SK-N-MC (cell line): Measurements from ENCODE around the gene GTF2B.
"Not testable (repeated sequence)": the region's sequence is repeated elsewhere in the genome, so short reads cannot be mapped to it uniquely, and the experiment has no call there.

Source experiments
- DNase-seq: peaks from one replicate; pipeline ENCODE4 v3.0.0-alpha.2; 2011; ENCODE audit warnings: low read depth, low spot score
- H3K27ac ChIP-seq: fragments of 200-600 bp; sonication (generic); 2 replicates; pipeline ENCODE4 v1.5.1; 2016; ENCODE audit warnings: mixed run types
- H3K36me3 ChIP-seq: fragments of 200-600 bp; sonication (generic); 2 replicates; pipeline ENCODE4 v1.6.1; 2017; ENCODE audit warnings: antibody characterized with exemption, low read length, mixed read lengths; ENCODE audit not compliant: insufficient read depth
- H3K4me3 ChIP-seq: fragments of 200-600 bp; sonication (generic); 2 replicates; pipeline ENCODE4 v1.5.1; 2016
- H3K9ac ChIP-seq: fragments of 200-600 bp; sonication (generic); 2 replicates; pipeline ENCODE4 v1.8.0; 2017; ENCODE audit warnings: mixed run types, mixed read lengths; ENCODE audit not compliant: insufficient read length
- H3K9me3 ChIP-seq: fragments of 200-600 bp; sonication (generic); 2 replicates; pipeline ENCODE4 v1.6.1; 2017; ENCODE audit warnings: low read depth, mild to moderate bottlenecking, antibody characterized with exemption, low read length, moderate library complexity, mixed read lengths
- EZH2 ChIP-seq: fragments of 200-600 bp; sonication (generic); IDR thresholded peaks from one replicate; pipeline ENCODE4 v1.6.1; 2017; ENCODE audit warnings: antibody characterized with exemption
- FOXP2 ChIP-seq: optimal IDR thresholded peaks from 2 replicates; pipeline ENCODE3; 2011; ENCODE audit warnings: mild to moderate bottlenecking, moderate library complexity; ENCODE audit not compliant: insufficient read depth; ENCODE audit errors: extremely low read length, control extremely low read depth
- POLR2AphosphoS5 ChIP-seq: IDR thresholded peaks from 2 replicates; pipeline ENCODE4 v1.6.1; 2012; ENCODE audit warnings: mild to moderate bottlenecking, low read depth, low read length, borderline replicate concordance

GTF2B gene

GRCh38 chr1:88877382-88877825 lies 14.0 kb downstream of the GTF2B start:
- DNase-seq, result no peak
- peaks cover 22% of the 10 kb centered on the region for H3K36me3 ChIP-seq
- TF ChIP-seq POLR2AphosphoS5 (no peak), FOXP2 (no peak), EZH2 (no peak)
- peak overlapping the region; percentile 56; the same call in 1 of the 2 replicates for H3K27ac ChIP-seq
- no peaks in the 10 kb centered on the region for H3K9me3 ChIP-seq
- no peak overlapping the region for H3K4me3 ChIP-seq
- H3K9ac ChIP-seq, result no peak overlapping the region

GRCh38 chr1:88876573-88877365 lies 14.6 kb downstream of the GTF2B start:
- no peaks in the 10 kb centered on the region for H3K9me3 ChIP-seq
- no peak for DNase-seq

GRCh38 chr1:88875595-88875994 lies 15.8 kb downstream of the GTF2B start:
- DNase-seq, result no peak
- Histone ChIP-seq H3K27ac (no peak overlapping the region), H3K4me3 (no peak overlapping the region), H3K9ac (no peak overlapping the region), H3K9me3 (no peaks in the 10 kb centered on the region), H3K36me3 (peaks cover 18% of the 10 kb centered on the region)
- no peak for TF ChIP-seq EZH2
- TF ChIP-seq POLR2AphosphoS5, result no peak
- TF ChIP-seq FOXP2, result no peak

More at GRCh38 chr1:88876573-88877365, 14.6 kb downstream of the GTF2B start:
- H3K27ac ChIP-seq, result peak overlapping the region; percentile 56
- no peak overlapping the region for H3K9ac ChIP-seq
- H3K4me3 ChIP-seq, result no peak overlapping the region
- TF ChIP-seq POLR2AphosphoS5 (no peak), EZH2 (no peak), FOXP2 (no peak)
- H3K36me3 ChIP-seq, result peaks cover 18% of the 10 kb centered on the region

- TF ChIP-seq POLR2AphosphoS5 (no peak), FOXP2 (no peak), EZH2 (no peak)
- Histone ChIP-seq H3K36me3 (peaks cover 17% of the 10 kb centered on the region; the same call in 1 of the 2 replicates), H3K4me3 (peak overlapping the region; percentile 5; the same call in 1 of the 2 replicates), H3K27ac (peak overlapping the region; percentile 34), H3K9ac (no peak overlapping the region), H3K9me3 (no peaks in the 10 kb centered on the region)
- DNase-seq, result peak; percentile 48
Measured at GRCh38 chr1:88873737-88874349, 17.5 kb downstream of the GTF2B start.

GRCh38 chr1:88869644-88870043 lies 21.7 kb downstream of the GTF2B start:
- not testable (repeated sequence) for DNase-seq, H3K4me3 ChIP-seq, H3K9me3 ChIP-seq, H3K36me3 ChIP-seq, H3K27ac ChIP-seq, H3K9ac ChIP-seq

GRCh38 chr1:88867743-88868521 lies 23.4 kb downstream of the GTF2B start:
- TF ChIP-seq POLR2AphosphoS5 (no peak), FOXP2 (no peak), EZH2 (no peak)
- DNase-seq, result no peak
- Histone ChIP-seq H3K9ac (no peak overlapping the region), H3K27ac (peak overlapping the region; percentile 21; the same call in 1 of the 2 replicates), H3K9me3 (no peaks in the 10 kb centered on the region), H3K4me3 (no peak overlapping the region), H3K36me3 (peaks cover 14% of the 10 kb centered on the region)

- Histone ChIP-seq H3K9ac (no peak overlapping the region), H3K4me3 (no peak overlapping the region), H3K9me3 (no peaks in the 10 kb centered on the region), H3K27ac (no peak overlapping the region), H3K36me3 (peaks cover 17% of the 10 kb centered on the region)
- no peak for DNase-seq
- TF ChIP-seq EZH2 (no peak), FOXP2 (no peak), POLR2AphosphoS5 (no peak)
Measured at GRCh38 chr1:88851303-88852063, 39.9 kb downstream of the GTF2B start.

- TF ChIP-seq POLR2AphosphoS5 (no peak), EZH2 (no peak), FOXP2 (no peak)
- Histone ChIP-seq H3K36me3 (no peaks in the 10 kb centered on the region; the same call in 1 of the 2 replicates), H3K9ac (no peak overlapping the region), H3K9me3 (no peaks in the 10 kb centered on the region), H3K4me3 (no peak overlapping the region), H3K27ac (no peak overlapping the region)
- DNase-seq, result no peak
Measured at GRCh38 chr1:88847643-88848042, 43.7 kb downstream of the GTF2B start.
